GM18867 (cell line): ENCODE results near the gene REPIN1.

ENCODE experiments used
- ATAC-seq: cut with Tn5 transposase; IDR thresholded peaks from one replicate; pipeline ENCODE4 v1.9.1; 2021; ENCODE audit warnings: mild to moderate bottlenecking, moderate library complexity; ENCODE audit not compliant: unreplicated experiment

The REPIN1 gene

GRCh38 chr7:150388709-150389531 is 20.3 kb downstream of the REPIN1 start:
- no peak for ATAC-seq

- no peak for ATAC-seq
Observed at GRCh38 chr7:150389532-150389816, 20.9 kb downstream of the REPIN1 start.

- ATAC-seq = no peak
Observed at GRCh38 chr7:150390205-150390604, 21.6 kb downstream of the REPIN1 start.

GRCh38 chr7:150393325-150393724 is 24.7 kb downstream of the REPIN1 start:
- no peak for ATAC-seq

- no peak for ATAC-seq
Observed at GRCh38 chr7:150396426-150396825, 27.8 kb downstream of the REPIN1 start.

GRCh38 chr7:150396851-150397260 is 28.2 kb downstream of the REPIN1 start:
- ATAC-seq = no peak

- no peak for ATAC-seq
Observed at GRCh38 chr7:150397346-150398107, 28.9 kb downstream of the REPIN1 start.

GRCh38 chr7:150398108-150398964 is 29.7 kb downstream of the REPIN1 start:
- no peak for ATAC-seq

GRCh38 chr7:150398965-150399320 is 30.3 kb downstream of the REPIN1 start:
- no peak for ATAC-seq

- ATAC-seq = no peak
Observed at GRCh38 chr7:150399421-150400007, 30.9 kb downstream of the REPIN1 start.

- no peak for ATAC-seq
Observed at GRCh38 chr7:150400008-150400787, 31.6 kb downstream of the REPIN1 start.

GRCh38 chr7:150400788-150401423 is 32.3 kb downstream of the REPIN1 start:
- ATAC-seq = no peak

GRCh38 chr7:150401424-150401790 is 32.8 kb downstream of the REPIN1 start:
- ATAC-seq = no peak

GRCh38 chr7:150401861-150402631 is 33.4 kb downstream of the REPIN1 start:
- ATAC-seq = no peak

GRCh38 chr7:150402671-150403321 is 34.2 kb downstream of the REPIN1 start:
- ATAC-seq = no peak

GRCh38 chr7:150403376-150404171 is 35.0 kb downstream of the REPIN1 start:
- ATAC-seq = no peak

- no peak for ATAC-seq
Observed at GRCh38 chr7:150404172-150404804, 35.7 kb downstream of the REPIN1 start.
